ENCODE results near the gene CYP17A1. TPM values are rescaled to one million over a fixed set of nuclear protein-coding genes. Genes with fewer than 3 reads are reported as not detected.
"Not testable (repeated sequence)": the region's sequence is repeated elsewhere in the genome, so short reads cannot be mapped to it uniquely, and the experiment has no call there.

CYP17A1 gene
- total RNA-seq, 1 donor from 2014 or later = not detected

- Mint-ChIP-seq H3K4me3 (ENCODE audit: low read depth) (no peak overlapping the region), H3K27ac (no peak overlapping the region), H3K9me3 (no peaks in the 10 kb centered on the region)
These were observed 5.7 kb downstream of the CYP17A1 start for GRCh38 chr10:102831322-102832071.

GRCh38 chr10:102827597-102827975, 9.6 kb downstream of the CYP17A1 start:
- no peaks in the 10 kb centered on the region for H3K4me1 Mint-ChIP-seq (ENCODE audit: low read depth)
- no peaks in the 10 kb centered on the region for H3K36me3 Mint-ChIP-seq (ENCODE audit: low read depth)
- no peaks in the 10 kb centered on the region for H3K9me3 Mint-ChIP-seq
- intact Hi-C loops (cut with micrococcal nuclease) = no loop called here
- H3K4me3 Mint-ChIP-seq (ENCODE audit: low read depth) = no peak overlapping the region
- no peak for DNase-seq (ENCODE audit: low spot score)
- no peaks in the 10 kb centered on the region for H3K27me3 Mint-ChIP-seq (ENCODE audit: low read depth)
- H3K27ac Mint-ChIP-seq = no peak overlapping the region

More at GRCh38 chr10:102831322-102832071, 5.7 kb downstream of the CYP17A1 start:
- H3K36me3 Mint-ChIP-seq (ENCODE audit: low read depth) = no peaks in the 10 kb centered on the region
- DNase-seq (ENCODE audit: low spot score) = no peak
- intact Hi-C loops (cut with micrococcal nuclease) = loop anchor here (10.0 kb wide), 1 partner anchor 413 kb away; the partner anchor contains the start of gene RPEL1
- H3K4me1 Mint-ChIP-seq (ENCODE audit: low read depth) = peaks cover 5% of the 10 kb centered on the region
- no peaks in the 10 kb centered on the region for H3K27me3 Mint-ChIP-seq (ENCODE audit: low read depth)

GRCh38 chr10:102826148-102826796, 10.9 kb downstream of the CYP17A1 start:
- H3K9me3 Mint-ChIP-seq = no peaks in the 10 kb centered on the region
- no peaks in the 10 kb centered on the region for H3K27me3 Mint-ChIP-seq (ENCODE audit: low read depth)
- no peak overlapping the region for H3K27ac Mint-ChIP-seq
- H3K4me1 Mint-ChIP-seq (ENCODE audit: low read depth) = no peaks in the 10 kb centered on the region
- no peak for DNase-seq (ENCODE audit: low spot score)
- intact Hi-C loops (cut with micrococcal nuclease) = no loop called here
- H3K4me3 Mint-ChIP-seq (ENCODE audit: low read depth) = no peak overlapping the region
- H3K36me3 Mint-ChIP-seq (ENCODE audit: low read depth) = no peaks in the 10 kb centered on the region

- intact Hi-C loops (cut with micrococcal nuclease) = no loop called here
- H3K27me3 Mint-ChIP-seq (ENCODE audit: low read depth) = no peaks in the 10 kb centered on the region
- H3K36me3 Mint-ChIP-seq (ENCODE audit: low read depth) = no peaks in the 10 kb centered on the region
- no peaks in the 10 kb centered on the region for H3K9me3 Mint-ChIP-seq
- DNase-seq (ENCODE audit: low spot score) = no peak
- H3K4me3 Mint-ChIP-seq (ENCODE audit: low read depth) = no peak overlapping the region
- no peak overlapping the region for H3K27ac Mint-ChIP-seq
- no peaks in the 10 kb centered on the region for H3K4me1 Mint-ChIP-seq (ENCODE audit: low read depth)
These were observed 12.5 kb downstream of the CYP17A1 start for GRCh38 chr10:102824664-102825063.

- Mint-ChIP-seq H3K4me3 (ENCODE audit: low read depth) (no peak overlapping the region), H3K27ac (no peak overlapping the region), H3K4me1 (ENCODE audit: low read depth) (no peaks in the 10 kb centered on the region), H3K9me3 (no peaks in the 10 kb centered on the region), H3K27me3 (ENCODE audit: low read depth) (no peaks in the 10 kb centered on the region), H3K36me3 (ENCODE audit: low read depth) (no peaks in the 10 kb centered on the region)
- intact Hi-C loops (cut with micrococcal nuclease) = no loop called here
- DNase-seq (ENCODE audit: low spot score) = no peak
These were observed 15.0 kb downstream of the CYP17A1 start for GRCh38 chr10:102822222-102822621.

- DNase-seq (ENCODE audit: low spot score); H3K27ac Mint-ChIP-seq; H3K4me1 Mint-ChIP-seq (ENCODE audit: low read depth); H3K9me3 Mint-ChIP-seq; H3K27me3 Mint-ChIP-seq (ENCODE audit: low read depth); H3K36me3 Mint-ChIP-seq (ENCODE audit: low read depth); H3K4me3 Mint-ChIP-seq (ENCODE audit: low read depth); intact Hi-C loops (cut with micrococcal nuclease): not testable (repeated sequence)
These were observed 17.2 kb downstream of the CYP17A1 start for GRCh38 chr10:102820008-102820407.

GRCh38 chr10:102819054-102819453, 18.2 kb downstream of the CYP17A1 start:
- intact Hi-C loops (cut with micrococcal nuclease) = no loop called here
- peaks cover 2% of the 10 kb centered on the region for H3K4me1 Mint-ChIP-seq (ENCODE audit: low read depth)
- no peaks in the 10 kb centered on the region for H3K9me3 Mint-ChIP-seq
- H3K36me3 Mint-ChIP-seq (ENCODE audit: low read depth) = peaks cover 10% of the 10 kb centered on the region
- H3K4me3 Mint-ChIP-seq (ENCODE audit: low read depth) = no peak overlapping the region
- DNase-seq (ENCODE audit: low spot score) = no peak
- H3K27ac Mint-ChIP-seq = no peak overlapping the region
- no peaks in the 10 kb centered on the region for H3K27me3 Mint-ChIP-seq (ENCODE audit: low read depth)

GRCh38 chr10:102817175-102817574, 20.0 kb downstream of the CYP17A1 start:
- no peak for DNase-seq (ENCODE audit: low spot score)
- no peaks in the 10 kb centered on the region for H3K9me3 Mint-ChIP-seq
- no peaks in the 10 kb centered on the region for H3K27me3 Mint-ChIP-seq (ENCODE audit: low read depth)
- no peak overlapping the region for H3K27ac Mint-ChIP-seq
- intact Hi-C loops (cut with micrococcal nuclease) = no loop called here
- H3K4me3 Mint-ChIP-seq (ENCODE audit: low read depth) = no peak overlapping the region
- peaks cover 25% of the 10 kb centered on the region for H3K36me3 Mint-ChIP-seq (ENCODE audit: low read depth)
- peaks cover 8% of the 10 kb centered on the region for H3K4me1 Mint-ChIP-seq (ENCODE audit: low read depth)

GRCh38 chr10:102815790-102816549, 21.2 kb downstream of the CYP17A1 start:
- no peak for DNase-seq (ENCODE audit: low spot score)
- H3K9me3 Mint-ChIP-seq = no peaks in the 10 kb centered on the region
- H3K27me3 Mint-ChIP-seq (ENCODE audit: low read depth) = no peaks in the 10 kb centered on the region
- intact Hi-C loops (cut with micrococcal nuclease) = no loop called here
- no peak overlapping the region for H3K27ac Mint-ChIP-seq
- H3K4me3 Mint-ChIP-seq (ENCODE audit: low read depth) = no peak overlapping the region
- H3K4me1 Mint-ChIP-seq (ENCODE audit: low read depth) = peaks cover 12% of the 10 kb centered on the region
- H3K36me3 Mint-ChIP-seq (ENCODE audit: low read depth) = peaks cover 35% of the 10 kb centered on the region

- intact Hi-C loops (cut with micrococcal nuclease) = no loop called here
- Mint-ChIP-seq H3K4me3 (ENCODE audit: low read depth) (no peak overlapping the region), H3K36me3 (ENCODE audit: low read depth) (peaks cover 38% of the 10 kb centered on the region), H3K27me3 (ENCODE audit: low read depth) (no peaks in the 10 kb centered on the region), H3K27ac (no peak overlapping the region), H3K4me1 (ENCODE audit: low read depth) (peaks cover 12% of the 10 kb centered on the region), H3K9me3 (no peaks in the 10 kb centered on the region)
- no peak for DNase-seq (ENCODE audit: low spot score)
These were observed 22.1 kb downstream of the CYP17A1 start for GRCh38 chr10:102814873-102815661.

- Mint-ChIP-seq H3K36me3 (ENCODE audit: low read depth) (peaks cover 42% of the 10 kb centered on the region), H3K27me3 (ENCODE audit: low read depth) (no peaks in the 10 kb centered on the region), H3K4me1 (ENCODE audit: low read depth) (peaks cover 12% of the 10 kb centered on the region), H3K27ac (no peak overlapping the region), H3K4me3 (ENCODE audit: low read depth) (no peak overlapping the region), H3K9me3 (no peaks in the 10 kb centered on the region)
- no peak for DNase-seq (ENCODE audit: low spot score)
- intact Hi-C loops (cut with micrococcal nuclease) = no loop called here
These were observed 22.8 kb downstream of the CYP17A1 start for GRCh38 chr10:102814453-102814871.

- Mint-ChIP-seq H3K27ac (no peak overlapping the region), H3K36me3 (ENCODE audit: low read depth) (peaks cover 42% of the 10 kb centered on the region), H3K9me3 (no peaks in the 10 kb centered on the region)
These were observed 23.3 kb downstream of the CYP17A1 start for GRCh38 chr10:102813734-102814452.

More at GRCh38 chr10:102813734-102814452, 23.3 kb downstream of the CYP17A1 start:
- Mint-ChIP-seq H3K4me1 (ENCODE audit: low read depth) (peaks cover 12% of the 10 kb centered on the region), H3K4me3 (ENCODE audit: low read depth) (no peak overlapping the region), H3K27me3 (ENCODE audit: low read depth) (no peaks in the 10 kb centered on the region)
- no peak for DNase-seq (ENCODE audit: low spot score)
- intact Hi-C loops (cut with micrococcal nuclease) = no loop called here
